NCI-H748 (cell line): Measurements from ENCODE around the gene MYO1H.
"Not testable (repeated sequence)": the region's sequence is repeated elsewhere in the genome, so short reads cannot be mapped to it uniquely, and the experiment has no call there.

Source experiments
- DNase-seq: peaks from one replicate; lab custom pipeline; 2025; ENCODE audit not compliant: unreplicated experiment; lab: John Stamatoyannopoulos, UW

The MYO1H gene

GRCh38 chr12:109347589-109347988, at the start of gene MYO1H:
Gene MYO1H, plus strand, starts transcription at chr12:109347900. Its CDS starts 61 bp downstream, at chr12:109347961.
- no peak for DNase-seq

DNA sequence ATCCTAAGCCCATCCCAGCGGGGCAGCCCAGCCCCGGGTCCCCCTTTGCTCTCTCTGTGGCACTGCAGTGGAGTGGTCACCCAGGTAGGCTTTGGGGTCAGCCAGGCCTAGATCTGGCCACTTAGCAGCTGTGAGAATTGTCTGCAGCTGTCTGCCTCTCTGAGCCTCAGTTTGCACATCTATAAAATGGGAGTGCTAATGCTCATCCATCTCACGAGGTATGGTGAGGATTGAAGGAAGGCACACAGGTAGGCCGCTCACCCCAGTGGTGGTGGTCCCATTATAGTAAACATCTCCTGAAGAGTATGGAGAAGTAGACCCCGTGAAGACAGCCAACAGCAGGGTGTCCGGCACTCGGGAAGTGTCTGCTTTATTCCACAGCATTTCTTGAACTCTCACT, 47.9 kb upstream of the MYO1H start:
- no peak for DNase-seq

DNA sequence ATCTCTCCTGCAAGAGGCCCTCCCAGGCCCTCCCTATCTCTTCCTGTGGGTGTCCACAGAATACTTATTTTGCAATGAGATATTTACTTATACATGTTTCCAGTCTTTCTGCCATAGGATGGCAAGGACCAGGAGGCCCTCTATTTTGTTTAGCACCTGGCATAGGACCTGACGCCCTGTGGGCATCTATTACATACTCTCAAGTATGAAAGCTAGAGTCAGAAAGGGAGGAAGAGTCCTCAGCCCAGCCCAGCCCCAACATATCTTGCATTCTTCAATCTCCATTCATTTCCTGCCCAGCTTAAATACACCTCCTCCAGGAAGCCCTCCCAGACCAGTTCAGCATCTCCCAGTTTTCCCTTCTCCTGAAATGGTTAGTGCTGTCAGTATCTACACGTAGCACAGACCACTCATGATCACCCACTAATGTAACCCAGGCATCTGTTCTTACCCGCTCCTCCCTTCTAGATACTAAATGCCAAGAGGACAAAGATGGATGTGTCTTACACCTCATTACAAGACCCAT, 46.0 kb upstream of the MYO1H start:
- DNase-seq = no peak

- no peak for DNase-seq
Measured at GRCh38 chr12:109302358-109302757, 45.3 kb upstream of the MYO1H start.

DNA sequence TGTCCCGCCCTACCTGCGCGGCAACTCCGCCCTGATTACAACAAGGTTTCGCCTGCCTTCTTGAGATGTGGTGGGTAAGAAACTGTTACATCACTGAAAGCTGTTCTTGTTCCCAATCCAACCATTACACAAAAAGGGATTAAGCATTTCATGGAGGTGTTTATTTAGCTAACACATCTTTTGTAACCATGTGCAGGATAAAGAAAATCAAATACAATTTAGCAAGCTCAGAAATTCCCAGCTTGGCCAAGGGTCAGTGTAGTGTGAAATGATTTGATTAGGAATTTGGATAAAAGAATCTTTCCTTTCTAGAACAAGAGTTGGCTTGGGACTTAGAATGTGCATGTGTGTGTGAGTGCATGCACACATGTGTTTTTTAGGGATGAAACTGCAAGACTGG, 44.9 kb upstream of the MYO1H start:
- DNase-seq = no peak

DNA sequence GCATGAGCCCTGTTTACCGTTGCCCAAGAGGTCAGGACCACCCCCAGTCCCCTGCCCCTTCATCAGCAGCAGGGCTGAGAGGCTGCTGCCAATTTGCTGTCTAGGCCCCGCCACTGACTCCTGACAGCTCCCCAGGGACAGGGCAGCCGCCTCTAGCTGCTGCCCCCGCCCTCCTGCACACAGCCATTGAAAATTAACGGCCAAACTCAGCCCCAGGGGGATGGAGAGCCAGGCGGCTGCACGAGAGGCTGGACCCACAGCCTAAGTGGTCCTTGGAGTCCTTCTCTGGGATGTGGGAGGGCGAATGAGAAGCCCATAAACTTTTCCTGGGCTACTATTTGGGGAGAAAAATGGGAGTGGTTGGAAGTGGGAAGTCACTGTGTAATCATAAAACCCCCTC, 43.2 kb upstream of the MYO1H start:
- DNase-seq = peak; percentile 59

- no peak for DNase-seq
Measured at GRCh38 chr12:109305547-109305946, 42.2 kb upstream of the MYO1H start.

GRCh38 chr12:109307051-109307450, 40.6 kb upstream of the MYO1H start:
- DNase-seq = peak; percentile 9

GRCh38 chr12:109308534-109309380, 38.9 kb upstream of the MYO1H start, which contains the start of gene FOXN4:
Gene FOXN4, minus strand, starts transcription at chr12:109309284. Its CDS starts 963 bp downstream, at chr12:109308321.
- DNase-seq = peak; percentile 69

GRCh38 chr12:109309381-109310246, 38.1 kb upstream of the MYO1H start:
- peak; percentile 70 for DNase-seq

DNA sequence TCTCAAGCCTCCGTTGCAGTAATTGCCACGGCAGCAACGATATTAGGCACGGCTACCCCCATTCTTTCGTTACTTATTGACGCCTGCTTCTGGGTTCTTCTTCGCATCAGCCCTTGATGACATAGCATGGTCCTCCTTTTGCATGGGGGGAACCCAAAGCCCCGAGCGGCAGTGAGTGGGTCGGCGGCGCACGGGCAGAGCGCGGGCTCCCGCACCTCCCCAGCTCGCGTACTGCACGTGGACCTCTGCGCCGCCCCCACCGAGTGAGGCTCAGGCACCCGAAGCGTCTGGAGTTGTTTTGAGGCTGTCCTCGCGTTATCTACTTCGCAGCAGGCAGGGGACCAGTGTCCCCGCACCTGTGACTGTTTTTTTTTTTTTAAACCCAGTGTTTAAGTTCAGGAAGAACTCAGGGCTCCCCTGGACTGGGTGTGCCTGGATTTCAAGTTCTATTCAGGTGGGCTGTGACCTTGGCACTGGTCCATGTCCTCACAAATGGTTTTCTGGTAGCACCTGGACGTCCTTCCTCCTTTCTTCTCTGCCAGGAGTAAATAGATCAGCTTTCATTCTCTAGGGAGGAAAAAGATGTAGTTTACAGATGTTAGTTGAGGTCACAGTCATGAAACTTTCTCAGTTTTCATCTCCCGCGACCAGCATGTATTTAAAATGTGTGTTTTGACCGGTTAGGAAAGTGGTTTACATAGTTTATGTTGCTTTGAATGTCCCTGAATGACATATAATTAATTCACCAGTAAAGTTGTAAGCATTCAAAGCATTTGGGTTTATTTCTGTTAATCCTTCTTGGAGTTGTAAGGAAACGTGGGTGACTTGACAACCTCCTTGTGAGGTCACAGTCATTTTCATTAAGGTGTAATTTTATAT, 37.2 kb upstream of the MYO1H start:
- DNase-seq = peak; percentile 97

DNA sequence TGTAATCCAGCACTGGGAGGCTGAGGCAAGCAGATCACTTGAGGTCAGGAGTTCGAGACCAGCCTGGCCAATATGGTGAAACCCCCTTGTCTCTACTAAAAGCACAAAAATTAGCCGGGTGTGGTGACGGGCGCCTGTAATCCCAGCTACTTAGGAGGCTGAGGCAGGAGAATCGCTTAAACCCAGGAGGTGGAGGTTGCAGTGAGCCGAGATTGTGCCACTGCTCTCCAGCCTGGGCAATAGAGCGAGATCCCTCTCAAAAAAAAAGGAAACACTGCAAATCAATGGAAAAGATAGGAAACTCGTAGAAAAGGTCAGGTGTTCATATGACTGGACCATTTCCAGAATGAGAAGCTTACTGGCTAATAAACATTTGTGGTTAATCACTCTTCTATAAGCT, 26.4 kb upstream of the MYO1H start:
- DNase-seq = not testable (repeated sequence)

- no peak for DNase-seq
Measured at GRCh38 chr12:109329003-109329402, 18.7 kb upstream of the MYO1H start.

DNA sequence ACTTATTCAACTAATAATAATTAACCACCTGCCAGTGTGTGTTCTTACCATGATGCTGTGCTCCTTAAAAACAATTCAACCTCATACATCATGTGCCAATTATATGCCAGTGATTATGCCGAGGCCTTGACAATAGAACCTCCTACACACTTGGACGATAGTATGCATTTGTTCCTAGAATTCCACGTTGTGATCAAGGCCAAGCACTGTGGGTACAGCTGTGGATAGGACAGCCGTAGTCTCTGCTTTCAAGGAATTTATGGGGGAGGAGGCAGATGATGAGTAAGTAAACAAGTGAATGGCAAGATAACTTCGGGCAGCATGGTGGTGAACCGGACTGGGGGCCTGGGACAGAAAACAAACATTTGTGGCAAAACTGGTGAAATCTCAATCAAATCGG, 18.0 kb upstream of the MYO1H start:
- peak; percentile 71 for DNase-seq

GRCh38 chr12:109330282-109331230, 17.1 kb upstream of the MYO1H start:
- DNase-seq = no peak

GRCh38 chr12:109331301-109331952, 16.3 kb upstream of the MYO1H start:
- DNase-seq = peak; percentile 41

DNA sequence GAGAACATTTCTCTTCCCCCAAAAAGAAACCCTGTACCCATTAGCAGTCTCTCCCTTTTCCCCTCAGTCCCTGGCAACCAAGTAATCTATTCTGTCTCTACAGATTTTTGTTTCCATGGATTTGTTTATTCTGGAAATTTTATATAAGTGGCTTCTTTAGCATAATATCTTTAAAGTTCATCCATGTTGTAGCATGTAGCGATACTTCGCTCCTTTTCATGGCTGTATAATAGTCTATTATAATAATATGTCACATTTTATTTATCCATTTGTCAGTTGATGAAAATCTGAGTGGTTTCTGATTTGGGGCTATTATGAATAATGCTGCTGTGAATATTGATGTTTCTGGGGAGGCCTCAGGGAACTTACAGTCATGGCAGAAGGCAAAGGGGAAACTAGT, 12.8 kb upstream of the MYO1H start:
- DNase-seq = no peak

- DNase-seq = no peak
Measured at GRCh38 chr12:109336593-109336992, 11.1 kb upstream of the MYO1H start.

DNA sequence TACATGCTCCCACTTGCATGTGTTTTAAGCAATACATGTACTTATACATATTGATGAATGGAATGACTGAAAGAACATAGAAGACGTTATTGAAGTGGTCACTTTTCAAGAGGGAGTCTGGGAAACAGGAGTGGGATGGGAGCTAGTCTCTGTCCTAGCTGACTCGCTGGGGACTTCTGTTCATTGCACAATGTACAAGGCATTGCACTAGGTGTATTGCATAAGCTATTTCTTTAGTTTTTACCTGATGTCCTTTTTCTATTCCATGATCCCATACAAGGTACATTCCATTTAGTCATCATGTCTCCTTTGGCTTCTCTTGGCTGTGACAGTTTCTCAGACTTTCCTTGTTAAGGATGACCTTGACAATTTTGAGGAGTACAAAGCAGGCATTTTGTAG, 4.0 kb upstream of the MYO1H start:
- no peak for DNase-seq
